ENCODE measurements around the gene SLC24A3. TPM values are rescaled to one million over a fixed set of nuclear protein-coding genes. Genes with fewer than 3 reads are reported as not detected.

Gene SLC24A3
- total RNA-seq, 1 experiment from 2014 or later = not detected

- Histone ChIP-seq H3K9me3 (ENCODE audit: control insufficient read depth, insufficient read depth, low read depth, low read length) (no peaks in the 10 kb centered on the region), H3K4me1 (ENCODE audit: control insufficient read depth, insufficient read depth, low read length) (no peaks in the 10 kb centered on the region), H3K27ac (ENCODE audit: low read length) (no peak overlapping the region), H3K27me3 (ENCODE audit: control insufficient read depth, insufficient read depth, low read length) (peaks cover 11% of the 10 kb centered on the region), H3K4me3 (ENCODE audit: low read depth in 2 of 2, low read length in 2 of 2) (no peak overlapping the region), H3K36me3 (ENCODE audit: control insufficient read depth, insufficient read depth, low read length) (no peaks in the 10 kb centered on the region)
- DNase-seq (ENCODE audit: low read depth, low spot score) (no peak), ATAC-seq (no peak)
- in situ Hi-C loops (cut with HindIII; ENCODE audit: low pct_unique_long_range_greater_than_20kb, low sequenced_read_pairs) = no loop called here
- POLR2A ChIA-PET = no interaction called here
- intact Hi-C loops (cut with micrococcal nuclease; ENCODE audit: unreplicated experiment) = no loop called here
- no TSS peak for BruUV-seq (replicated peaks)
- no peak for TF ChIP-seq POLR2AphosphoS5 (IDR thresholded peaks at IDR 0.05; ENCODE audit: low read depth, low read length)
- no peak for TF ChIP-seq CTCF (IDR thresholded peaks at IDR 0.05)
- TF ChIP-seq, protein P1, sequence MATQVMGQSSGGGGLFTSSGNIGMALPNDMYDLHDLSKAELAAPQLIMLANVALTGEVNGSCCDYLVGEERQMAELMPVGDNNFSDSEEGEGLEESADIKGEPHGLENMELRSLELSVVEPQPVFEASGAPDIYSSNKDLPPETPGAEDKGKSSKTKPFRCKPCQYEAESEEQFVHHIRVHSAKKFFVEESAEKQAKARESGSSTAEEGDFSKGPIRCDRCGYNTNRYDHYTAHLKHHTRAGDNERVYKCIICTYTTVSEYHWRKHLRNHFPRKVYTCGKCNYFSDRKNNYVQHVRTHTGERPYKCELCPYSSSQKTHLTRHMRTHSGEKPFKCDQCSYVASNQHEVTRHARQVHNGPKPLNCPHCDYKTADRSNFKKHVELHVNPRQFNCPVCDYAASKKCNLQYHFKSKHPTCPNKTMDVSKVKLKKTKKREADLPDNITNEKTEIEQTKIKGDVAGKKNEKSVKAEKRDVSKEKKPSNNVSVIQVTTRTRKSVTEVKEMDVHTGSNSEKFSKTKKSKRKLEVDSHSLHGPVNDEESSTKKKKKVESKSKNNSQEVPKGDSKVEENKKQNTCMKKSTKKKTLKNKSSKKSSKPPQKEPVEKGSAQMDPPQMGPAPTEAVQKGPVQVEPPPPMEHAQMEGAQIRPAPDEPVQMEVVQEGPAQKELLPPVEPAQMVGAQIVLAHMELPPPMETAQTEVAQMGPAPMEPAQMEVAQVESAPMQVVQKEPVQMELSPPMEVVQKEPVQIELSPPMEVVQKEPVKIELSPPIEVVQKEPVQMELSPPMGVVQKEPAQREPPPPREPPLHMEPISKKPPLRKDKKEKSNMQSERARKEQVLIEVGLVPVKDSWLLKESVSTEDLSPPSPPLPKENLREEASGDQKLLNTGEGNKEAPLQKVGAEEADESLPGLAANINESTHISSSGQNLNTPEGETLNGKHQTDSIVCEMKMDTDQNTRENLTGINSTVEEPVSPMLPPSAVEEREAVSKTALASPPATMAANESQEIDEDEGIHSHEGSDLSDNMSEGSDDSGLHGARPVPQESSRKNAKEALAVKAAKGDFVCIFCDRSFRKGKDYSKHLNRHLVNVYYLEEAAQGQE (IDR thresholded peaks at IDR 0.05; ENCODE audit: insufficient read depth in 1 of 2, low read depth in 2 of 2, low read length in 1 of 2) = no peak
- no peak for TF ChIP-seq SIN3A (IDR thresholded peaks at IDR 0.05; ENCODE audit: borderline replicate concordance, insufficient read depth, low read depth, low read length)
- no peak for TF ChIP-seq TCF7L2 (IDR thresholded peaks at IDR 0.05; ENCODE audit: low read depth, low read length)
- CTCF ChIA-PET = no interaction called here
Observed at GRCh38 chr20:19644085-19644484, 431.6 kb downstream of the SLC24A3 start.

DNA sequence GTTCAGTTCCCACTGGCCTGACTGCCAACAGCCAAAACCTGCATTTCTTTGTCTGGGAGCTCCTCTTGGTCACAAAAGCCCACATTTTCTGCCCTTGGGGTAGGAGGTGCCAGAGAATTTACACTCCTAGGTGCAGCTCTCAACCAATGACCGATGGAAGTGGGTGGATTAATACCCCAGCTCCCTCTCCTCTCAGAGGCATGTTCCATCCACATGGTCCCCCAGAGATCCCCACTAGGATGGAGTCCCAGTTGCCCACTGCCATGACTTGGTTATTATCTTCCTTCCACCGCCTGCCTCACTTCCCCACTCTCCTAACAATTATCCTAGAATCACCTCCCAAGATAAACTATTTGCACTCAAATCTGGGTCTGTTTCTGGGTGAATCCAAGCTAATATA is 434.5 kb downstream of the SLC24A3 start:
- ChIA-PET POLR2A (interaction anchor here (0.7 kb wide), 1 partner anchor 22 kb away, joined by 3 read pairs; no protein-coding TSS in a partner anchor), CTCF (no interaction called here)
- no peak for ATAC-seq
- Histone ChIP-seq H3K9me3 (ENCODE audit: control insufficient read depth, insufficient read depth, low read depth, low read length) (no peaks in the 10 kb centered on the region), H3K36me3 (ENCODE audit: control insufficient read depth, insufficient read depth, low read length) (no peaks in the 10 kb centered on the region), H3K4me3 (ENCODE audit: low read depth in 2 of 2, low read length in 2 of 2) (no peak overlapping the region), H3K27ac (ENCODE audit: low read length) (no peak overlapping the region), H3K27me3 (ENCODE audit: control insufficient read depth, insufficient read depth, low read length) (peaks cover 11% of the 10 kb centered on the region), H3K4me1 (ENCODE audit: control insufficient read depth, insufficient read depth, low read length) (no peaks in the 10 kb centered on the region)
- BruUV-seq (replicated peaks) = no TSS peak
- DNase-seq (ENCODE audit: low read depth, low spot score) = no peak
- no peak for TF ChIP-seq SIN3A (IDR thresholded peaks at IDR 0.05; ENCODE audit: borderline replicate concordance, insufficient read depth, low read depth, low read length)
- TF ChIP-seq, protein P1 (IDR thresholded peaks at IDR 0.05; ENCODE audit: insufficient read depth in 1 of 2, low read depth in 2 of 2, low read length in 1 of 2) = no peak
- no peak for TF ChIP-seq POLR2AphosphoS5 (IDR thresholded peaks at IDR 0.05; ENCODE audit: low read depth, low read length)
- TF ChIP-seq CTCF (IDR thresholded peaks at IDR 0.05) = no peak
- TF ChIP-seq TCF7L2 (IDR thresholded peaks at IDR 0.05; ENCODE audit: low read depth, low read length) = no peak
- intact Hi-C loops (cut with micrococcal nuclease; ENCODE audit: unreplicated experiment) (no loop called here), in situ Hi-C loops (cut with HindIII; ENCODE audit: low pct_unique_long_range_greater_than_20kb, low sequenced_read_pairs) (no loop called here)

All from Panc1 (cell line).